Chondrocyte (in vitro differentiated cells): ENCODE results near the gene NDUFAF7. TPM values are rescaled to one million over a fixed set of nuclear protein-coding genes. Genes with fewer than 3 reads are reported as not detected.

ENCODE experiments used
- DNase-seq: peaks from one replicate; pipeline ENCODE4 v3.0.0; 2021; ENCODE audit warnings: mixed read lengths, low spot score
- H3K27ac Mint-ChIP-seq: one replicate; pipeline ENCODE4 v1.8.0; 2021; ENCODE audit warnings: mild to moderate bottlenecking, moderate library complexity, mixed read lengths; ENCODE audit not compliant: unreplicated experiment
- H3K27me3 Mint-ChIP-seq: 2 replicates; pipeline ENCODE4 v1.8.0; 2021; ENCODE audit warnings: low read depth, mixed read lengths
- H3K36me3 Mint-ChIP-seq: 2 replicates; pipeline ENCODE4 v1.8.0; 2021; ENCODE audit warnings: low read depth, mixed read lengths
- H3K4me1 Mint-ChIP-seq: 2 replicates; pipeline ENCODE4 v1.8.0; 2021; ENCODE audit warnings: low read depth, mild to moderate bottlenecking, mixed read lengths
- H3K4me3 Mint-ChIP-seq: one replicate; pipeline ENCODE4 v1.8.0; 2021; ENCODE audit warnings: mild to moderate bottlenecking, moderate library complexity, mixed read lengths; ENCODE audit not compliant: unreplicated experiment
- H3K9me3 Mint-ChIP-seq: 2 replicates; pipeline ENCODE4 v1.8.0; 2021; ENCODE audit warnings: low read depth, mixed read lengths
- CTCF ChIP-seq: fragments of 200-600 bp; sonication (generic); IDR thresholded peaks from 2 replicates; pipeline ENCODE4 v1.5.0; 2021; ENCODE audit warnings: antibody characterized with exemption, mild to moderate bottlenecking, moderate library complexity
- long read RNA-seq: library from polyadenylated mRNA; stranded (forward); transcript quantifications from one replicate; pipeline ENCODE4 v2.0.0, GENCODE V29; 2021
- total RNA-seq: library from RNA; stranded (reverse); gene quantifications from 3 replicates; pipeline ENCODE4 v1.2.1, GENCODE V29; 2021

NDUFAF7 gene
- 15.7 to 19.5 TPM (median 16.1 TPM) in 3 replicates for total RNA-seq
- long read RNA-seq, transcript NDUFAF7-201 (10 exons, 2,176 nt) = major isoform, 9 of 16 reads
- long read RNA-seq, partial matches to known transcripts = 0 of 16 reads
- long read RNA-seq, other reads (novel, unspliced or antisense) = 6 of 16 reads

DNA sequence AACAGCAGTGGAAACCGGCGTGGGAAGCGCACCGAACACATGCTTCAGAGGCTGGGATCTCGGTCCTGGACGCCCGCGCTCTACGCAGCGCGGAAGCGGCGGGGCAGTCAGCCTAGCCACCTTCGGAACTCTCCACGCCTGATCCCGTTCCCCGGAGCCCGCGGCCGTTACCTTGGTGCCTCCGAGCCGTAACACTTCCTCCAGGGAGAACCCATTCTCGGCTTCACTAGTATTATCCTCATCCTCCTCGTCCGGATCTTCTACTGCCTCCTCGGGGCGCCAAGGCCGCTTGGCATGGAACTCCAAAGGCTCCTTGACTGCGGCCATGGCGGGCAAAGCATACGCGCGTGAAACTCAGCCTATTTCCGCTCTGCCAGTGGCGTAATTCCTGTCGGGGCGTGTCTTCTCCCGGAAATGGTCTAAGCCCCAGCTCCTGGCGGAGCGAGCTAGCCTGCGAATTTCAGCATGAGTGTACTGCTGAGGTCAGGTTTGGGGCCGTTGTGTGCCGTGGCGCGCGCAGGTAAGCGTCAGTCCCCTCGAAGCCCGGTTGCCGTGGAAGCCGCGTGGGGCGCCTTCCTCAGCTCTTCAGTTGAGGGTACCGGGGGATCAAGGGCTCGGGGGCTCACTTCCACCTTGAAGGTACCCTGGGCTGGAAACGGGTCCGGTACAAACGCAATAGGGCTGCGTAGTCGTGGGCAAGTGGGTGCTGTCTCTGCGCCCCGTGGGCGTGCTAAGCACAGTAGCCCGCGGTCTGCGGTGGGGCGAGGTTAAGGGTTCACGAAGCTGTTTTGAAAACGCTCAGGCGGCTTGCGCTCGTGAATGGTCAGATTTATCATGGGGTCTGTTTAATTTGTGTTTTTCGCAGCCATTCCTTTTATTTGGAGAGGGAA is at the start of gene NDUFAF7, which contains the start of gene CEBPZ:
Gene NDUFAF7 (plus strand): TSS at position 418 of the 890 bp plus-strand sequence. CDS start 48 bp downstream, at position 466.
Gene CEBPZ (minus strand): TSS at position 356 of the 890 bp plus-strand sequence. CDS start 29 bp downstream, at position 327.
- Mint-ChIP-seq H3K27ac (no peak within 1 kb of the TSS), H3K27me3 (no peaks in the 10 kb centered on the region), H3K36me3 (peaks cover 10% of the 10 kb centered on the region), H3K9me3 (no peaks in the 10 kb centered on the region), H3K4me3 (no peak within 1 kb of the TSS), H3K4me1 (peaks cover 5% of the 10 kb centered on the region)
- peak; percentile 90 for DNase-seq
- peak; percentile 35 for TF ChIP-seq CTCF

- H3K27ac Mint-ChIP-seq = no peak overlapping the region
- no peak for TF ChIP-seq CTCF
- DNase-seq = no peak
Measured at GRCh38 chr2:37181726-37182684, 49.5 kb upstream of the NDUFAF7 start.

DNA sequence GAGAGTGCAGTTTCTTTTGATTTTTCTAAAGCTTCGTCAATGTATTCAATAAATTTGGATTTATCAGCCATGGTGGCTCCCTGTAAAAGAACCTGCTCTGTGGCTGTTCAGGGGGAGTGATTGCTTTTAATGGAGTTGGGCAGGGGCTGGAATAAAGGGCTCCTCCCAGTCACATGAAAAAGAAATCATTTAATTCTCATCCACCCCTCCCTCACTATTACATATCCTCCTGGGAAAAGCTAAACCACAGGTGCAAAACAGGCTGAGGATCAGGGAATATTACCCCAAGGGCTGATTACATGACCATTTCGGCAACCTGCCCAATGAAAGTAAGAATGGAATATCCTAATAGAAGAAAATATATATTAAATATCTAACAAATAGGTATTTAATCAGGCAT is 42.9 kb upstream of the NDUFAF7 start, which contains the start of gene SULT6B1:
Gene SULT6B1 (minus strand): TSS at position 101 of the 400 bp plus-strand sequence. CDS start 30 bp downstream, at position 71.
- no peak for TF ChIP-seq CTCF
- Mint-ChIP-seq H3K4me1 (peaks cover 6% of the 10 kb centered on the region), H3K27me3 (peaks cover 2% of the 10 kb centered on the region), H3K9me3 (no peaks in the 10 kb centered on the region), H3K36me3 (no peaks in the 10 kb centered on the region), H3K4me3 (no peak within 1 kb of the TSS), H3K27ac (no peak within 1 kb of the TSS)
- no peak for DNase-seq

More at GRCh38 chr2:37181726-37182684, 49.5 kb upstream of the NDUFAF7 start:
- Mint-ChIP-seq H3K36me3 (no peaks in the 10 kb centered on the region), H3K27me3 (no peaks in the 10 kb centered on the region), H3K4me3 (no peak overlapping the region), H3K4me1 (peaks cover 5% of the 10 kb centered on the region), H3K9me3 (no peaks in the 10 kb centered on the region)

DNA sequence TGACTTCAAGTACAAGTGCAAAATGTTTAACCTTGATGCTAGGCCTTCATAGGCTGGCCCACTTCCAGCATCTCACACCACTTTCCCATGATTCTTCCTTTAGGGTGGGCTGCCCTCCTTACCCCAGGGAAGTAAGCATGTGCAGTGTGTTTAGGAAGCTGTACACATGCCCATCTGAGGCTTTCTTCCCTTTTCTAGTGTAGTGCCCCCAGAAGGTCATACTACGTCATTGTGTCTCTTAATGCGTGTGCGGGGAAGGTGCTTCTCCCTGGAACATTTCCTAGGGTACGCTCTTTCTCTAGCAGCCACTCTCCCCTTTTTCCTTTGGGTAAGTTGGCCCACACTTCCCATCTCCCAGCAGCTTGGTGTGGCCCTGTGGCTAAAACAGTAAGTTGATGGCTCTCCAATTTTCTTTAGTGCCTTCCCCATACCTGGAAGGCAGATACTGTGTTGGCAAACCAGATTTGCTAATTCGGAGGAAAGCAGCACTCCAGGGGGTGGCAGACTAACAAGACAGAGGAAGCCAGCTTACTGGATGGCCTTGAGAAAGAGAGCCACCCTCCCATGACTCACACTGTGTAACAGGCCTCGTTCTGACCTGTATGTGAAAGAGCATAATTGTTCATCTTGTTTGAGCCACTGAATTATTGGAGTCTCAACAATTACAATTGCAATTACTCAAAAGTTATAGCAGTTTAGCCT is 41.9 kb upstream of the NDUFAF7 start:
- Mint-ChIP-seq H3K27me3 (peaks cover 2% of the 10 kb centered on the region), H3K9me3 (no peaks in the 10 kb centered on the region), H3K4me3 (no peak overlapping the region), H3K36me3 (no peaks in the 10 kb centered on the region), H3K4me1 (peaks cover 6% of the 10 kb centered on the region), H3K27ac (no peak overlapping the region)
- TF ChIP-seq CTCF = no peak
- no peak for DNase-seq
